Suprapubic skin (tissue), 4 donors: ENCODE results near the gene TPRKB. TPM values are rescaled to one million over a fixed set of nuclear protein-coding genes. Genes with fewer than 3 reads are reported as not detected.
"Not testable (repeated sequence)": the region's sequence is repeated elsewhere in the genome, so short reads cannot be mapped to it uniquely, and the experiment has no call there.

ENCODE experiments used
- DNase-seq, 2 donors: peaks; one replicate each; pipeline ENCODE4 v3.0.0-alpha.2; 2019; ENCODE audit warnings: low spot score in 2 of 2
- H3K27ac ChIP-seq: fragments of 200-600 bp; sonication (generic); one replicate; pipeline ENCODE4 v1.5.1; 2019
- H3K27me3 ChIP-seq: fragments of 200-600 bp; sonication (generic); one replicate; pipeline ENCODE4 v1.5.1; 2019
- H3K36me3 ChIP-seq: fragments of 200-600 bp; sonication (generic); one replicate; pipeline ENCODE4 v1.5.1; 2019
- H3K4me1 ChIP-seq: fragments of 200-600 bp; sonication (generic); one replicate; pipeline ENCODE4 v1.5.1; 2019
- H3K4me3 ChIP-seq: fragments of 200-600 bp; sonication (generic); one replicate; pipeline ENCODE4 v1.5.1; 2019; ENCODE audit warnings: mild to moderate bottlenecking
- H3K9me3 ChIP-seq: fragments of 200-600 bp; sonication (generic); one replicate; pipeline ENCODE4 v1.5.1; 2019
- CTCF ChIP-seq, 2 donors: fragments of 200-600 bp in 1 of 2; fragments of 450-650 bp in 1 of 2; sonication (generic) in 1 of 2; IDR thresholded peaks; one replicate each; pipeline ENCODE4 v1.5.1; 2016 to 2019; ENCODE audit warnings: antibody characterized with exemption in 2 of 2, mild to moderate bottlenecking in 1 of 2, moderate library complexity in 1 of 2
- EP300 ChIP-seq: sonication (generic); formaldehyde crosslinking; IDR thresholded peaks from one replicate; pipeline ENCODE4 v1.6.1; 2017; ENCODE audit warnings: antibody characterized with exemption
- POLR2A ChIP-seq, 2 donors: fragments of 450-650 bp; IDR thresholded peaks; one replicate each; pipeline ENCODE4 v1.6.1; 2017; ENCODE audit warnings: antibody characterized with exemption in 2 of 2, mild to moderate bottlenecking in 2 of 2, moderate library complexity in 2 of 2
- POLR2AphosphoS5 ChIP-seq, 3 donors: sonication (generic); formaldehyde crosslinking; IDR thresholded peaks; one replicate each; pipeline ENCODE4 v1.6.1; 2017; ENCODE audit warnings: antibody characterized with exemption in 3 of 3
- WGBS: methylation state at CpG from one replicate; pipeline ENCODE4 v1.1.5; 2018; 5-methylcytosine and 5-hydroxymethylcytosine counted together
- total RNA-seq, 4 donors: library from RNA; depleted of rRNA; stranded (reverse); fragments of >200 nt; gene quantifications; one replicate each; pipeline ENCODE4 v1.1.0, GENCODE V29; 2016

TPRKB gene
- total RNA-seq, 4 donors from 2014 or later = 19.2 to 32.2 (median 29.0) TPM

DNA sequence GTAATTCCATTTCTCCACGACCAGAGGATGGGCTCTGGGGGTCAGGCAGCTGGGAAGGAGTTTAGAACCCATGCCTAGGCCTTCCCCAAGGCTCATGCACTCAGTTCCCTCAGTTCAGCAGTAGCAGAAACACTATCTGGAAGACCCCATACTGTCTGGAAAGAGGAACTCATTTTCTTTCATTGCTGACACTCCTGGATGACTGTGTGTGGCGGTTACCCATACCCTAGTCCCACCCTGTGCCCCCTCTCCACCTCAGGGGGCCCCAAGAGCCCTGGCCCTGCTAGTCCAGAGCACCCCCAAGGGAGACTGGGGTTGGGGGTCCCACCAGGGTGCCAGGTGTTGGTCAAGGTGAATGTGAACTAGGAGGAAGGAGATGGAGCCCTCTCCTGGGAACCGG, 29.5 kb downstream of the TPRKB start:
- no peak for TF ChIP-seq POLR2A (IDR thresholded peaks at IDR 0.05)
- no peak for TF ChIP-seq CTCF (IDR thresholded peaks at IDR 0.05)
- TF ChIP-seq EP300 = no peak
- no peak for TF ChIP-seq POLR2AphosphoS5 (IDR thresholded peaks at IDR 0.05)
- Histone ChIP-seq H3K27me3 (peaks cover 4% of the 10 kb centered on the region), H3K27ac (no peak overlapping the region), H3K4me1 (no peaks in the 10 kb centered on the region), H3K9me3 (no peaks in the 10 kb centered on the region), H3K36me3 (no peaks in the 10 kb centered on the region), H3K4me3 (no peak overlapping the region)
- DNase-seq = no peak
- WGBS = 66% methylated on average over 3 of the region's 3 CpGs

DNA sequence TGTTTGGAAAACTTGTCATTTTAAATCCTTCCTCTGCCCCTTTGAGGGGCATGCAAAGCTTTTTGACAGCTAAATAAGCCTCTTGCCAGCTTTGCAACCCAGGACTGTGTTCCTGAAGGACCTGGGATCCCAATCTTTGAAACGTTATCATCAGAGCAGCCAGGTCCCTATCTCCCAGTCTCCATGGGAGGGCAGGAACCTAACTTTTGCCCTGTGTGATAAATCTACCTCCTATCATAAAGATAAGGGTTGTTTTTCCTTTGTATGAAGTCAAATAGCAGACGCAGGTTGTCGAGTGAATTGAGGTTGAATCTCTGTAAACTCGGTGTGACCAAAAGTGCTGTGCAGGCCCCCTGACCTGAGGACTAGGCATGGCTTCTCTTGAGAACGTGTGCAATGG, 30.1 kb downstream of the TPRKB start:
- no peaks in the 10 kb centered on the region for H3K9me3 ChIP-seq
- no peak for TF ChIP-seq EP300
- TF ChIP-seq CTCF (IDR thresholded peaks at IDR 0.05) = no peak
- TF ChIP-seq POLR2AphosphoS5 (IDR thresholded peaks at IDR 0.05) = no peak
- no peak for TF ChIP-seq POLR2A (IDR thresholded peaks at IDR 0.05)
- H3K27ac ChIP-seq = no peak overlapping the region
- H3K27me3 ChIP-seq = peaks cover 4% of the 10 kb centered on the region
- H3K36me3 ChIP-seq = no peaks in the 10 kb centered on the region
- H3K4me3 ChIP-seq = no peak overlapping the region
- no peak for DNase-seq
- no peaks in the 10 kb centered on the region for H3K4me1 ChIP-seq
- WGBS = 70% methylated on average over 5 of the region's 5 CpGs

DNA sequence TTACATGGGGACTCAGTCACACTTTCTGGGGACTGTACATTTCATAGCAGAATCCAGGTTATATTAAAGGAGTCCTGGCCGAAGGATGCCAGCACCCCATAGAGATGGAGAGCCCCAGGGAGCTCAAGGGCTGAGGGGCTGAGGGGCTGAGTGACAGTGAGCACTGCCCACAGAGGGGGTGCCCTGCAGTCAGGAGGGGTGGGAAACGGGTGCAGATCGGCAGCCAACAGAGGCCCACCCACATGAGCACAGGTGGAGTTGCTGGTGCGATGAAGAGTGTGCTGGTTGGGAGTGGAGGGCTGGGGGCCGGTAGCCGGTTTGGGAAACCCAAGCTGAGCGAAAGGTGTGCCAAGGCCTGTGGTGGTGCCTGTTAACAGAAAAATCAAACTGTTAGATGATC, 32.1 kb downstream of the TPRKB start:
- H3K4me3 ChIP-seq = no peak overlapping the region
- TF ChIP-seq POLR2A (IDR thresholded peaks at IDR 0.05) (no peak), EP300 (no peak), CTCF (IDR thresholded peaks at IDR 0.05) (no peak), POLR2AphosphoS5 (IDR thresholded peaks at IDR 0.05) (no peak)
- peaks cover 9% of the 10 kb centered on the region for H3K4me1 ChIP-seq
- no peaks in the 10 kb centered on the region for H3K36me3 ChIP-seq
- peaks cover 4% of the 10 kb centered on the region for H3K27me3 ChIP-seq
- WGBS = 92% methylated on average over 7 of the region's 7 CpGs
- no peak for DNase-seq
- H3K27ac ChIP-seq = no peak overlapping the region
- H3K9me3 ChIP-seq = no peaks in the 10 kb centered on the region

GRCh38 chr2:73704285-73704684, 32.9 kb downstream of the TPRKB start:
- Histone ChIP-seq H3K4me3 (no peak overlapping the region), H3K36me3 (no peaks in the 10 kb centered on the region), H3K4me1 (peaks cover 9% of the 10 kb centered on the region), H3K27ac (no peak overlapping the region), H3K9me3 (no peaks in the 10 kb centered on the region), H3K27me3 (no peaks in the 10 kb centered on the region)
- DNase-seq = no peak
- 83% methylated on average over 5 of the region's 6 CpGs for WGBS
- TF ChIP-seq CTCF (IDR thresholded peaks at IDR 0.05) = no peak
- TF ChIP-seq EP300 = no peak
- TF ChIP-seq POLR2AphosphoS5 (IDR thresholded peaks at IDR 0.05) = no peak
- TF ChIP-seq POLR2A (IDR thresholded peaks at IDR 0.05) = no peak

DNA sequence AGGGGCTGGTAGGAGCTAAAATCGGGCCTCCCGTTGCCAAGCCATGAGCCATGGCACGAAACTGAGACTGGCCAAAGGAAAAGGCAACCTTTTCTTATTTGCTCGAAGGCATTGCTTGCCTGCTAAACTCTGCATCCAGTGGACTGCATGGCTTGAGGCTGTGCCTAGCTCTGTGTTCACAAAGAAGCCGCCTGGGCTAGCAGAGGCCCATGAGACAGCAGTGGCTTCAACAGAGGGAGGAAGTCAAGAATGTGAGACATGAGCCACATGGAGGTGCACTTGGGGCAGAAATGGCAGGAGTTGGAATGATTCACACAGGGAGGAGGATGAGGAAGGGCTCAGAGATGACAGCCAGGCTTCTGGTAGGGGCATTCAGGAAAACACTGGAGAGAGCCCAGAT, 33.5 kb downstream of the TPRKB start:
- Histone ChIP-seq H3K9me3 (no peaks in the 10 kb centered on the region), H3K36me3 (no peaks in the 10 kb centered on the region), H3K27me3 (no peaks in the 10 kb centered on the region), H3K4me1 (peaks cover 9% of the 10 kb centered on the region), H3K27ac (no peak overlapping the region), H3K4me3 (no peak overlapping the region)
- no peak for DNase-seq
- WGBS = 85% methylated on average over 5 of the region's 5 CpGs
- TF ChIP-seq POLR2AphosphoS5 (IDR thresholded peaks at IDR 0.05) (no peak), CTCF (IDR thresholded peaks at IDR 0.05) (no peak), EP300 (no peak), POLR2A (IDR thresholded peaks at IDR 0.05) (no peak)

GRCh38 chr2:73702852-73703493, 34.2 kb downstream of the TPRKB start:
- H3K4me1 ChIP-seq, H3K36me3 ChIP-seq, H3K9me3 ChIP-seq, H3K4me3 ChIP-seq, H3K27me3 ChIP-seq, DNase-seq, H3K27ac ChIP-seq: not testable (repeated sequence)
- 60% methylated on average over 3 of the region's 3 CpGs for WGBS
